Spleen (tissue), 11 donors: Measurements from ENCODE around the gene CD248. TPM values are rescaled to one million over a fixed set of nuclear protein-coding genes. Genes with fewer than 3 reads are reported as not detected.
A peak's percentile ranks its signal among the peaks of the same experiment; 100 is the strongest.

ENCODE experiments used
- DNase-seq: peaks from one replicate; pipeline ENCODE4 v3.0.0-alpha.2; 2020
- H3K27ac ChIP-seq, 8 donors: fragments of 200-600 bp; sonication (generic) in 7 of 8; 1 replicate in 4 of 8; 2 replicates in 4 of 8; pipeline versions ENCODE4 v1.5.0 to v1.8.0; 2016 to 2021; ENCODE audit warnings: inconsistent platforms in 4 of 8, mild to moderate bottlenecking in 4 of 8, moderate library complexity in 1 of 8
- H3K27me3 ChIP-seq, 7 donors: fragments of 200-600 bp; sonication (generic) in 6 of 7; replicated peaks in 1 of 7; 1 replicate in 4 of 7; 2 replicates in 3 of 7; pipeline versions ENCODE4 v1.5.0 to v1.8.0; 2016 to 2021; ENCODE audit warnings: inconsistent platforms in 3 of 7, mild to moderate bottlenecking in 1 of 7
- H3K36me3 ChIP-seq, 6 donors: fragments of 200-600 bp; sonication (generic) in 5 of 6; 1 replicate in 4 of 6; 2 replicates in 2 of 6; pipeline versions ENCODE4 v1.5.0 to v1.8.0; 2016 to 2021; ENCODE audit warnings: inconsistent platforms in 2 of 6
- H3K4me1 ChIP-seq, 6 donors: fragments of 200-600 bp; sonication (generic) in 5 of 6; 1 replicate in 3 of 6; 2 replicates in 3 of 6; pipeline versions ENCODE4 v1.5.0 to v1.8.0; 2016 to 2021; ENCODE audit warnings: inconsistent platforms in 3 of 6
- H3K4me3 ChIP-seq, 8 donors: fragments of 200-600 bp; sonication (generic) in 7 of 8; 1 replicate in 4 of 8; 2 replicates in 4 of 8; pipeline versions ENCODE4 v1.5.0 to v1.8.0; 2016 to 2021; ENCODE audit warnings: inconsistent platforms in 4 of 8, mild to moderate bottlenecking in 4 of 8, moderate library complexity in 2 of 8
- H3K9me3 ChIP-seq, 8 donors: fragments of 200-600 bp; sonication (generic) in 7 of 8; 1 replicate in 4 of 8; 2 replicates in 4 of 8; pipeline versions ENCODE4 v1.5.0 to v1.8.0; 2016 to 2021; ENCODE audit warnings: inconsistent platforms in 4 of 8
- CTCF ChIP-seq, 11 experiments: fragments of 200-600 bp in 7 of 11; fragments of 450-650 bp in 4 of 11; sonication (generic) in 4 of 11; IDR thresholded peaks in 8 of 11; conservative IDR thresholded peaks in 3 of 11; 1 replicate in 7 of 11; 2 replicates in 4 of 11; pipeline versions ENCODE4 v1.4.0 to v1.8.0; 2016 to 2021; ENCODE audit warnings: antibody characterized with exemption in 11 of 11, inconsistent platforms in 4 of 11, mild to moderate bottlenecking in 1 of 11
- POLR2A ChIP-seq, 3 donors: fragments of 450-650 bp; IDR thresholded peaks; one replicate each; pipeline ENCODE4 v1.5.1; 2017; ENCODE audit warnings: antibody characterized with exemption in 3 of 3, mild to moderate bottlenecking in 1 of 3
- POLR2AphosphoS5 ChIP-seq, 3 donors: sonication (generic); formaldehyde crosslinking; IDR thresholded peaks; one replicate each; pipeline ENCODE4 v1.5.1; 2017; ENCODE audit warnings: antibody characterized with exemption in 3 of 3
- WGBS, 5 donors: extraction: QIAGEN DNeasy Blood & Tissue Kit in 3 of 5; methylation state at CpG; one replicate each; pipeline versions ENCODE4 v1.1.5 to v1.1.7; 2013 to 2018; 5-methylcytosine and 5-hydroxymethylcytosine counted together
- intact Hi-C: fragments of 100-400 bp; cut with DNase I; formaldehyde crosslinking; loops from one replicate; pipeline ENCODE4 v1.15.0; 2023; ENCODE audit warnings: low total_unique reads
- polyA plus RNA-seq, 3 donors: library from polyadenylated mRNA; stranded (reverse); fragments of 200-250 nt; gene quantifications; one replicate each; pipeline ENCODE4 v1.2.1, GENCODE V29; 2013
- total RNA-seq, 7 donors: library from RNA; depleted of rRNA in 3 of 7; stranded (reverse); fragments of >200 nt in 3 of 7; fragmentation: NEBNext Ultra II Directional in 4 of 7; extraction: Animal tissue kit (Norgen Biotek cat#: 25700) in 4 of 7; gene quantifications; one replicate each; pipeline versions ENCODE4 v1.1.0 to v1.2.1, GENCODE V29; 2016 to 2021
- donor health status: healthy with polysubstance abuse.
- donor health status: DM: no; HTN: no; CAD: no; lungs with moderate emphysema.
- donor health status: DM: no; HTN: no; CAD: no.
- donor health status: Bipolar disorder and iron deficiency.
- donor health status: healthy.
- donor health status: DM: no; HTN: no; CAD: no.
- donor health status: DM: yes; HTN: yes; CAD: no.

The CD248 gene
- total and polyA plus RNA-seq, 10 donors: 1.7 to 15.7 (median 4.9) TPM

GRCh38 chr11:66267039-66267378 is 49.8 kb downstream of the CD248 start:
- TF ChIP-seq POLR2A (IDR thresholded peaks at IDR 0.05): no peak
- TF ChIP-seq CTCF (IDR thresholded peaks at IDR 0.05 in 8 of 11, conservative IDR thresholded peaks at IDR 0.05 in 3 of 11): no peak
- no peak for TF ChIP-seq POLR2AphosphoS5 (IDR thresholded peaks at IDR 0.05)
- peak overlapping the region; percentile 94 to 99 (median 96) for H3K27ac ChIP-seq
- H3K36me3 ChIP-seq: peaks cover 0 to 64% (median 24%) of the 10 kb centered on the region in 6 donors
- intact Hi-C loops: no loop called here
- WGBS, 5 donors: 19 to 36% (median 29%) methylated on average over 13 of the region's 13 CpGs
- H3K9me3 ChIP-seq: no peaks in the 10 kb centered on the region
- no peaks in the 10 kb centered on the region for H3K27me3 ChIP-seq
- H3K4me3 ChIP-seq: peak overlapping the region; percentile 82 to 99 (median 90)
- no peak for DNase-seq
- peaks cover 17 to 54% (median 45%) of the 10 kb centered on the region in 6 donors for H3K4me1 ChIP-seq

- no peak for TF ChIP-seq CTCF (IDR thresholded peaks at IDR 0.05 in 8 of 11, conservative IDR thresholded peaks at IDR 0.05 in 3 of 11)
- Histone ChIP-seq H3K4me1 (peaks cover 17 to 49% (median 41%) of the 10 kb centered on the region in 6 donors), H3K4me3 (peak overlapping the region in 6 of 8 donors; percentile 83 to 99 (median 91)), H3K9me3 (no peaks in the 10 kb centered on the region), H3K36me3 (peaks cover 0 to 64% (median 23%) of the 10 kb centered on the region in 6 donors), H3K27ac (peak overlapping the region in 6 of 8 donors; percentile 96 to 99 (median 98)), H3K27me3 (no peaks in the 10 kb centered on the region)
- intact Hi-C loops: no loop called here
- WGBS, 5 donors: 86 to 92% (median 89%) methylated on average over 19 to 20 of the region's 20 CpGs
- peak; percentile 87 for DNase-seq
These were observed 50.3 kb downstream of the CD248 start for GRCh38 chr11:66266378-66267038.

GRCh38 chr11:66265531-66266377 is 51.1 kb downstream of the CD248 start:
- no peak overlapping the region for H3K27ac ChIP-seq
- no peaks in the 10 kb centered on the region for H3K27me3 ChIP-seq
- peaks cover 17 to 41% (median 34%) of the 10 kb centered on the region in 6 donors for H3K4me1 ChIP-seq
- DNase-seq: peak; percentile 80
- no peaks in the 10 kb centered on the region for H3K9me3 ChIP-seq
- WGBS, 5 donors: 94 to 98% (median 97%) methylated on average over 10 to 26 of the region's 26 CpGs
- intact Hi-C loops: no loop called here
- no peak overlapping the region for H3K4me3 ChIP-seq
- TF ChIP-seq CTCF (IDR thresholded peaks at IDR 0.05 in 8 of 11, conservative IDR thresholded peaks at IDR 0.05 in 3 of 11) (no peak), POLR2AphosphoS5 (IDR thresholded peaks at IDR 0.05) (no peak), POLR2A (IDR thresholded peaks at IDR 0.05) (no peak)
- H3K36me3 ChIP-seq: peaks cover 0 to 64% (median 23%) of the 10 kb centered on the region in 6 donors

GRCh38 chr11:66264914-66265313 is 51.9 kb downstream of the CD248 start:
- TF ChIP-seq CTCF (IDR thresholded peaks at IDR 0.05 in 8 of 11, conservative IDR thresholded peaks at IDR 0.05 in 3 of 11) (peak in 4 of 11 experiments; percentile 7 to 31 (median 15)), POLR2A (IDR thresholded peaks at IDR 0.05) (no peak)
- Histone ChIP-seq H3K9me3 (no peaks in the 10 kb centered on the region), H3K4me3 (no peak overlapping the region), H3K4me1 (peaks cover 9 to 35% (median 26%) of the 10 kb centered on the region in 6 donors), H3K27me3 (no peaks in the 10 kb centered on the region), H3K36me3 (peaks cover 0 to 67% (median 20%) of the 10 kb centered on the region in 6 donors), H3K27ac (no peak overlapping the region)
- WGBS, 5 donors: 75 to 87% (median 82%) methylated on average over 12 of the region's 12 CpGs
- intact Hi-C loops: no loop called here
- peak; percentile 80 for DNase-seq
